MM.1S (cell line): ENCODE measurements around the gene AMZ2.

Experiments
- EZH2 ChIP-seq: fragments of 300-600 bp; sonication (generic); optimal IDR thresholded peaks from 2 replicates; pipeline ENCODE3; 2017; ENCODE audit warnings: low read depth, mild to moderate bottlenecking, antibody characterized with exemption, low read length, mixed read lengths
- EZH2phosphoT487 ChIP-seq: fragments of 300-600 bp; sonication (generic); IDR thresholded peaks from 2 replicates; pipeline ENCODE4 v1.6.1; 2018; ENCODE audit warnings: antibody characterized with exemption, low read length
- TF ChIP-seq, protein P1 (sequence below): fragments of 300-600 bp; sonication (generic); IDR thresholded peaks from 2 replicates; pipeline ENCODE4 v1.5.1; 2016; ENCODE audit warnings: antibody characterized with exemption, low read length, mixed read lengths

DNA sequence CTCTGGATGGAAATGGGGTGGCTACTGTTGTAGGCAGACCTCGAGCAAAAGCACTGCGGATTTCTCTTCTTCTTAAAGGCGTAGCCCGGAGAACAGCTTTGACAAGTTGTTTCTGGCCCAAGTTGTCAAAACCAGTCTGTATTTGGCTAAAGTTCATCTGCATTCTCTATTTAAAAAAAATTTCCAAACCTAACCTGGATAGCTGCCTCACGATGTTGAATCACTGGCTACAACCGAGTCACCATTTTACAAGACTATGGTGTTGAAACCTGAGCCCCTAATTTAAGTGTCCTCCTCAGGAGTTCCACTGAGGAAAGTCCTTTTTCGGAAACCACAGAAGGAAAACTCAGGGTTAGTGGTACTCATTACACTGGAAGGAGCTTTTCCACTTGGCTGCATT lies 41.6 kb downstream of the AMZ2 start:
- TF ChIP-seq EZH2phosphoT487 = no peak
- TF ChIP-seq, protein P1, sequence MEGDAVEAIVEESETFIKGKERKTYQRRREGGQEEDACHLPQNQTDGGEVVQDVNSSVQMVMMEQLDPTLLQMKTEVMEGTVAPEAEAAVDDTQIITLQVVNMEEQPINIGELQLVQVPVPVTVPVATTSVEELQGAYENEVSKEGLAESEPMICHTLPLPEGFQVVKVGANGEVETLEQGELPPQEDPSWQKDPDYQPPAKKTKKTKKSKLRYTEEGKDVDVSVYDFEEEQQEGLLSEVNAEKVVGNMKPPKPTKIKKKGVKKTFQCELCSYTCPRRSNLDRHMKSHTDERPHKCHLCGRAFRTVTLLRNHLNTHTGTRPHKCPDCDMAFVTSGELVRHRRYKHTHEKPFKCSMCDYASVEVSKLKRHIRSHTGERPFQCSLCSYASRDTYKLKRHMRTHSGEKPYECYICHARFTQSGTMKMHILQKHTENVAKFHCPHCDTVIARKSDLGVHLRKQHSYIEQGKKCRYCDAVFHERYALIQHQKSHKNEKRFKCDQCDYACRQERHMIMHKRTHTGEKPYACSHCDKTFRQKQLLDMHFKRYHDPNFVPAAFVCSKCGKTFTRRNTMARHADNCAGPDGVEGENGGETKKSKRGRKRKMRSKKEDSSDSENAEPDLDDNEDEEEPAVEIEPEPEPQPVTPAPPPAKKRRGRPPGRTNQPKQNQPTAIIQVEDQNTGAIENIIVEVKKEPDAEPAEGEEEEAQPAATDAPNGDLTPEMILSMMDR = no peak
- TF ChIP-seq EZH2 = no peak
